KBM-7 (cell line): ENCODE results near the gene MBLAC1.
"Not testable (repeated sequence)": the region's sequence is repeated elsewhere in the genome, so short reads cannot be mapped to it uniquely, and the experiment has no call there.

Source experiments
- DNase-seq: peaks from one replicate; pipeline ENCODE4 v3.0.0-alpha.2; 2015
- in situ Hi-C: fragments of 300-500 bp; cut with MboI; formaldehyde crosslinking; loops from 2 replicates; pipeline ENCODE4 v1.14.3; 2020; ENCODE audit warnings: low sequenced_read_pairs, low pct_unique_long_range_greater_than_20kb, mixed read lengths

The MBLAC1 gene

DNA sequence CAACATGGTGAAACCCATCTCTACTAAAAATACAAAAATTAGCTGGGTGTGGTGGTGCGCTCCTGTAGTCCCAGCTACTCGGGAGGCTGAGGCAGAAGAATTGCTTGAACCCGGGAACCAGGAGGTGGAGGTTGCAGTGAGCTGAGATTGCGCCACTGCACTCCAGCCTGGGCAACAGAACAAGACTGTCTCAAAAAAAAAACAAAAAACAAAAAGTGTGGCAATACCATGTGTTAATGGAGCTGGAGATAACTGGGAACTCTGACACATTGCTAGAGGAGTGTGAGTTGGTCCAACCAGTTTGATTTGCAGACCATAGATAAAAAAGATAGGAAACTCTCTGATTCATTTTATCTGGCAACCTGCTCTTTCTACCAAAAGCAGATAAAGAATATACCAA lies 19.6 kb downstream of the MBLAC1 start:
- DNase-seq, in situ Hi-C loops: not testable (repeated sequence)

DNA sequence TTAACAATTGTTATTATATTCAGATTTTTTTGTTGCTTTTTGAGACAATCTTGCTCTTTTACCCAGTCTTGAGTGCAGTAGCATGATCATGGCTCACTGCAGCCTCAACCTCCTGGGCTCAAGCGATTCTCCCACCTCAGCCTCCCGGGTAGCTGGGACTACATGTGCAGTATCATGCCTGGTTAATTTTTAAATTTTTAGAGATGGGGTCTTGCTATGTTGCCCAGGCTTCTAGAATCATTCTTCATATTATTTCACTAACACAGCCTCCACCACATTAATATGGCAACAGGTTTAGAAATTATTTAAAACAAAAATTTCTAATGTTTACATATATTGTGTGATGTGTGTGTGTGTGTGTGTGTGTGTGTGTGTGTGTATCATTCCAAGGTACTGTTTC lies 20.5 kb downstream of the MBLAC1 start:
- no peak for DNase-seq
- in situ Hi-C loops = no loop called here

DNA sequence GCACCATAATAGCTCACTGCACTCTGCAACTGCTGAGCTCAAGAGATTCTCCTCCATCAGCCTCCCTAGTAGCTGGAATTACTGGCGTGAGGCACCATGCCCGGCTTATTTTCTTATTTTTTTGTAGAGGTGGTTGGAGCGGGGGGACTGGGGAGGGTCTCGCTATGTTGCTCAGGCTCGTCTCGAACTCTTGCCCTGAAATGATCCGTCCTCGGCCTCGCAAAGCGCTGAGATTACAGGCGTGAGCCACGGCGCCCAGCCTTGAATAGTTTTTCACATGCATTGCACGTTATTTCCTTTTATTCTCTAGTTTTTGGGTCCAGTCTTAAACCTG lies 21.4 kb downstream of the MBLAC1 start:
- in situ Hi-C loops = no loop called here
- DNase-seq = no peak

GRCh38 chr7:100148559-100149328 lies 22.0 kb downstream of the MBLAC1 start, which contains the start of gene LAMTOR4:
Gene LAMTOR4 (plus strand): TSS chr7:100148918. CDS start chr7:100148973, 55 bp downstream.
- peak; percentile 98 for DNase-seq
- in situ Hi-C loops = no loop called here

DNA sequence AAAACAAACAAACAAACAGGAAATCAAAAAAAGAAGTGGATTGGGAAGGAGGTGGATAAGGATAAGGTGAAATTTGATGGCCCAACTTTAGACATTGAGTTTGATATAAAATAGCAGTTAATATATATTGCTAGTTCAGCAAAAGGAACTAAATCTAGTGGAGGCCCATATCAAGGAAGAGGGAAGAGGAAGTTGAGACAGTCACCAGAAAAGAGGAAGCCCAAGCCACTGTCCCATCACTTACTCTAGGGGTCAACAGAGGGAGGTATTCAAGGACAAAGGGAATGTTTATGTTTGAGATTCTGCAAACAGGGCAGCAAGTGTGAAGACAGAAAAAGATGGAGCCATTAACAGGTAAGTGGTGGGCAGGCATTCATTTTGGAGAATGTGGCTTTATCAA lies 25.6 kb downstream of the MBLAC1 start:
- peak; percentile 85 for DNase-seq
- in situ Hi-C loops = no loop called here

- DNase-seq = no peak
- in situ Hi-C loops = no loop called here
Measured at GRCh38 chr7:100152937-100153666, 26.3 kb downstream of the MBLAC1 start.

DNA sequence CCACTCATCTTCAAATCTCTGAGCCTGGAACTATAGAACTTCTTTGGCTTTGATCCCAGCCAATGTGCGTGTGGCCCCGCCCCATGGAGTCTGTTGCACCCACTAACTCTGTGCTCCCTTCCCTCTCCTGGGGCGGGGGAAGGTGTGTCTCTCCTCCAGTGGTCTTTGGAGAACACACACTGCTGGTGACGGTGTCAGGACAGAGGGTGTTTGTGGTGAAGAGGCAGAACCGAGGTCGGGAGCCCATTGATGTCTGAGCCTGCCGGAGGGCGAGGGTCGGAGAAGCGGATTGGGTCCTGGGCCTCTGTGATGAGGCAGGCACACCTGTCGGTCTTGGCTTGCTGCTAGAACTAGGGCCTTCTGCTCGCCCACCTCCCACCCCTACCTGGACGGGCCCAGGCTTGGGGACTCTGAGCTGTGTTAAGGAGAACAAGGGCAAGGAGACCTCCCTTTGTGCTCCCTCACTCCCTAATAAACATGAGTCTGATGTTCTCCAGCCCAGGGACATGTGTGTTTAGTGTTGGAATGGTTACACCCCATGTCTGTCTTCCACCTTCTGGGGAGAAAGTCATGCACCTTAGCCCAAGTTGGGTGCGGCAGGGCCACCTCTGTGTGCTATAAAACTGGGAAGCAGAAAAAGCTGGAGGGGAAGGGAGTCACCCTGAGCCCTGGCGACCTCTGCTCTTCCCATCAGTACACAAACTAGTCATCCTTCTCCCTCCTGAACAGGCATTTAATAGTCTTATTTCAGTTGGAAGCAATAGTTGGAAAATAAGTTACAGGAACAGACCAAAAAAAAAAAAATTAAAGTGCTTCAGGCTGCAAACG lies 27.2 kb downstream of the MBLAC1 start:
- DNase-seq = no peak
- in situ Hi-C loops = no loop called here

DNA sequence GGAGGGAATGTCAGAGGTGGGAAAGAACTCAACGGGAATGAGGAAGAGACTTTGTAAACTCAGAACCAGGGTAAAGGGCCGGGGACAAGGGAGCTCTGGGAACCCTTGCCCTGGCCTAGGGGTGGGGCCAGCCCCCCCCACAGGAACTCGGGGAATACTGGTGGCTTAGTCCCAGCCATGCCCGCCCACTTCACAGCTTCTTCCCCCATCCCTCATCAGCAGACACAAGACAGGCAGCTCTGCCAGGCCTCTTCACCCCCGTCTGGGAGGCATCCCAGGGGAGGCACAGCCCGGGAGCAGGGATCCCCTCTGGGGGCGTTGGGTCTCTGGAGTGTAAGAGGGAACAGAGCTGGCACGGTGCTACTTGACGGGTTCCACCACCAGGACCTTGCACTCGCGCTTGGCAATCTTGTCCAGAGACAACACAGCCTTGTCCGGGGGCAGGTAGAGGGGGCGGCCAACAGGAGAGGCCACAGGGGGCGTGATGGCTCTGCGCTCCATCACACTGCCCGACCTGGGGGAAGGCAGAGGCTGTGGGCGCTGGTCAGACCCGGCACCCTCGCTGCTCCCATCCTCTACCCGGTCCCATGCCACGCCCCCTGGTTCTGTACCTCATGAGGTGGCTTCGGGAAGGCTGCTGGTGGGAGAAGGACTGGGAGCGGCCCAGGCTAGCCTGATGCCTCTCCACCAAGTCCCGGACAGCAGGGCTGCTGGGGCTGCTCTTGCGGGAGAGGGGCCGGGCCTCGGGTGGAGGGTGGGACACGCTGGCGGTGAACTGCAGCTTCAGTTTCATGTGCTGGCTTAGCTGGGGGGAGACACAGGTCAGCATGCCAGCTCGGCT lies 28.1 kb downstream of the MBLAC1 start:
- in situ Hi-C loops = no loop called here

DNA sequence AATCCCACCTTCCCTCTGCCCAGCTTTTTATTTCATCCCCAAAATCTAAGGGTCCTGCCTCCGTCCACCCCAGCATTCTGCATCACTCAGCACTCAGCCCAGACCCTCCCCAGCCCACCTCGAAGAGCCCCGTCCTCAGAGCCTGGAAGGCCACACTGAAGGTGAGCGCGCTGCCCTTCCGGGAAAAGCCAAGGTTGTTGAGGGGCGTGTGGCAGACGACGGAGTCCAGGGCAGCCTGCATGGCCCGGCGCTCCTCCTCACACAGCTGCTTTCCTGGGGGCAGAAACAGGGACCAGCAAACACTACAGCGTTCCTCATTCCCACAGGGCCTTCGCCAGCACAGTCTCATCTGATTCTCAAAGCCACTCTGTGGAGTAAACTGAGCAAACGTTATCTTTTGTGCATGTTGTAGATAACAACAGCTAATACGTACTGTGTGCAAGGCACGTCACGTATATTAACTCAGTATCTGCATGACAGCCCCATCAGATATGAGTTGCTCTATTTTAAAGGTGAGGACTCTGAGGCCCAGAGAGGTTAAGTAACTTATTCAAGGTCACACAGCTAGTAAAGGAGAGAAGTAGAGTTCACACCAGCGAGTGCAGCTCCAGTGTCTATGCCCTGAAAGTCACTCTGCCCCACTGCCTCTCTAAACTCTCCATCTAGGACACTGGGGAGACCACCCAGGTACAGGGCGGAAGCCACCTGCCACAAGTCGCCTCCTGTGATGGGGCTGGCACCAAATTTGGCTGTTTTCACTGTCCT lies 29.0 kb downstream of the MBLAC1 start:
- DNase-seq = no peak
- in situ Hi-C loops = no loop called here

More for the DNA sequence above, 28.1 kb downstream of the MBLAC1 start:
- DNase-seq = no peak

DNA sequence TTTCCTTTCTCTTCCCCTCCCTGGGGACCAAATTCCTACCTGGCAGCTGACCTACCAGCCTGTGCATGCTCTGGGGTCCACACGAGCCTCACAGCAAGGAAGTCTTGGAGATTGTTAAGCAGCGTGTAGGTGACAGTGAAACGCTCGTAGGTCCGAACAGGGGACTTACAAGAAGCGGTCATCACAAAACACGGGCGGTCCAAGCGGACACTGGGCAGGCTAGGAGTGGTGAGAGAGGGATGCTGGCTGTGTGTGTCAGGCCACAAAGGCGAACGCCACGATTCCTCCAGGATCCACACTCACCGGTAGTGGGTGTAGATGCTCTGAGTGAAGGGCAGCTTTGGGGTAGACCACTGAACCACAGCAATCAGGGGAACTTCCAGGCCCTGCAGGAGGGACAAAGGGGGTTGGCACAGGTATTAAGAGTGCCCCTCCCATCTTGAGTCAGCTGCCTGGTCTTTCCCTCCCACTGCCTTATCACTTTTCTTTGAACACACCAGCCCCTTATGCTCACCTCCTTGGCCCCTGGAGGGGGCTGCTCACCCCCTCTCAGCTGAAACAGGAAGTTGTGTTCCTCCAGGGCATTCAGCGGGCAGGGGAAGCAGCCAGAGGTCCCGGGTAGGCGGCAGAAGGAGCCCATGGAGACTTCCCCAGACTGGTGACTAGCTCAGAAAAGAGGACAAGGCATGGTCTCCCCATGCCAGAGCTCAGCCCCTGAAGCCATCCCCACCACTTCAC lies 29.7 kb downstream of the MBLAC1 start:
- peak; percentile 72 for DNase-seq
- in situ Hi-C loops = no loop called here

GRCh38 chr7:100157069-100157333 lies 30.2 kb downstream of the MBLAC1 start:
- in situ Hi-C loops = no loop called here

DNA sequence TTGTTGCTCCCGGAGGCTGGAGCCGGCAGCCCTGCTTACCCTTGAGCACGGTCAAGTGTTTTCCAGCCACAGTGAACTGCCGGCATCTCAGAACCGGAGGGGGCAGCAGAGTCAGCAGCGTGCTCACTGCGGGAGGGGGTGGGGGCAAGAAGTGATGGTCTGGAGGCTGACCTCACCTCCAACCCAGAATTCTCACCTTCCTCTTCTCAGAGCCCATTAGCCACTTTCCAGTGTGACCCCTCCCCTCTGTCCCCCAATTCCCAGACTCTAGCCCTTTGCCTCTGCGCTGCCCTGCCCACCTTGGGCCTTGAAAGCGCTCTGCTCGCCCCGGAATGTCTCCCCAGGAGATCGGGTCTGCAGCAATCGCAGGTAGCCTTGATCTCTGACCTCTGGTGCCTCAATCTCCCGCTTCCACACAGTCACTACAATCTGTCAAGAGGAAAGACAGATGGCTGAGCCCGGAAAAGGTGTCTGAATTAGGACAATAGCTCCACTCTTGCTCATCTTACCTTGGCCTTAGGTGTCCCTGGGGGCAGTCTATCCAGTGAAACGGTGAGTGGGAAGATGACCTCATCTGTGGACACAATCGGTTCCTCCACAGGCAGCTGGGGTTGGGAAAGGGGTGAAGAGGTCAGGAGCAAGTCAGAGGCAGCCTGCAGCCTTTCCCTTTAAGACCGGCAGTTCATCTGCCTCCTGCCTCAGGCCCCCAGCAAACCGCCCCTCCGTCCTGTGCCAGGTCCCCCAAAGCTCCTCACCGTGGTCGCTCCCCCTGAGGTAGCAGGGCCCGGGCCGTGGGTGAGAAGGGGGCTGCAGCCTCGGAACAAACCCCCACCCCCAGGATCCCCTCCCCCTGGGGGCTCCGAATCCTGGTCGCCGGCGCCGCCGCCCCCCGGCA lies 30.8 kb downstream of the MBLAC1 start:
- in situ Hi-C loops = no loop called here
- no peak for DNase-seq

More at GRCh38 chr7:100157069-100157333, 30.2 kb downstream of the MBLAC1 start:
- no peak for DNase-seq

GRCh38 chr7:100158229-100159098 lies 31.7 kb downstream of the MBLAC1 start, which contains the start of gene TRAPPC14:
Gene TRAPPC14 (minus strand): TSS chr7:100158723. CDS start chr7:100158499, 224 bp downstream.
- in situ Hi-C loops = no loop called here
- DNase-seq = peak; percentile 95

DNA sequence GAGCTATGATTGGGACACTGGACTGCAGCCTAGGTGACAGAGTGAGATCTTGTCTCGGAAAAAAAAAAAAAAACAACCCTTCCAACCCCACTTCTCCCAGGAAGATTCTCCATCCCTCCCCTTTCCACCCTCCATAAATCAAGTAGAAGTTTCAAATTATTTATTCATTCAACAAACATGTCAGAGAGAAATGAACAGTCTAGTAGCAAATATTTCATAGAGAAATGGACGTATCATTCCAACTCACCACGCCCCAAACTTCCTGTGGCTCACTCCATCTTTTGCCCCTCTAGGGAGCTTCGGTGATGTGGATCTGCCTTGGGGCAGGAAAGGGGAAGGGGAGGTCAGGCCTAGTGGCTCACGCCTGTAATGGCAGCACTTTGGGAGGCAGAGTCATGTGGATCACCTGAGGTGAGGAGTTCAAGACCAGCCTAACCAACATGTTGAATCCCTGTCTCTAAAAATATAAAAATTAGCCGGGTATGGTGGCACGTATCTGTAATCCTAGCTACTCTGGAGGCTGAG lies 32.4 kb downstream of the MBLAC1 start:
- in situ Hi-C loops = no loop called here
- no peak for DNase-seq

DNA sequence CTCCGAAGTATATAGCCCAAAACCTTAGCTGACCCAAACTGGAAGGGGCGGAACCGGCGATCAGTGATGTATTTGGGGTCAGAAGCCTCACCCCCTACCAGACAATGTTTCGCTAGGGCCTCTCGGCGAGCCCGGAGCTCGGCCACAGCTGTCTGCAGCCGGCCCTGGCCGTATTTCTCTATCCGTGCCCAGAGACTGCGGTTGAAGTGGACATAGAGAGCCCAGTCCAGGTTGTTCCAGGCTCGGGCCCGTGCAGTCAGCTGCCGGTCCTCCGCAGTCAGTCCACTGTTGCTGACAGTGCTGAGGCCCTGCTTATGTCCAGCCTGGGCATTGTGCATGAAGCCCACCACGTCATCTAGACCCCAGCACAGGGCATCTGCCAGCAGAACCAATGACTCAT lies 33.3 kb downstream of the MBLAC1 start:
- in situ Hi-C loops = no loop called here

More for the DNA sequence above, 33.3 kb downstream of the MBLAC1 start:
- no peak for DNase-seq
